Raji (cell line): ENCODE measurements around the gene CHTOP.

ENCODE experiments used
- POLR2A ChIP-seq: IDR thresholded peaks from 2 replicates; pipeline ENCODE4 v1.6.1; 2011; ENCODE audit warnings: low read depth, low read length, control low read depth; ENCODE audit not compliant: insufficient read depth

The CHTOP gene, protein sequence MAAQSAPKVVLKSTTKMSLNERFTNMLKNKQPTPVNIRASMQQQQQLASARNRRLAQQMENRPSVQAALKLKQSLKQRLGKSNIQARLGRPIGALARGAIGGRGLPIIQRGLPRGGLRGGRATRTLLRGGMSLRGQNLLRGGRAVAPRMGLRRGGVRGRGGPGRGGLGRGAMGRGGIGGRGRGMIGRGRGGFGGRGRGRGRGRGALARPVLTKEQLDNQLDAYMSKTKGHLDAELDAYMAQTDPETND

DNA sequence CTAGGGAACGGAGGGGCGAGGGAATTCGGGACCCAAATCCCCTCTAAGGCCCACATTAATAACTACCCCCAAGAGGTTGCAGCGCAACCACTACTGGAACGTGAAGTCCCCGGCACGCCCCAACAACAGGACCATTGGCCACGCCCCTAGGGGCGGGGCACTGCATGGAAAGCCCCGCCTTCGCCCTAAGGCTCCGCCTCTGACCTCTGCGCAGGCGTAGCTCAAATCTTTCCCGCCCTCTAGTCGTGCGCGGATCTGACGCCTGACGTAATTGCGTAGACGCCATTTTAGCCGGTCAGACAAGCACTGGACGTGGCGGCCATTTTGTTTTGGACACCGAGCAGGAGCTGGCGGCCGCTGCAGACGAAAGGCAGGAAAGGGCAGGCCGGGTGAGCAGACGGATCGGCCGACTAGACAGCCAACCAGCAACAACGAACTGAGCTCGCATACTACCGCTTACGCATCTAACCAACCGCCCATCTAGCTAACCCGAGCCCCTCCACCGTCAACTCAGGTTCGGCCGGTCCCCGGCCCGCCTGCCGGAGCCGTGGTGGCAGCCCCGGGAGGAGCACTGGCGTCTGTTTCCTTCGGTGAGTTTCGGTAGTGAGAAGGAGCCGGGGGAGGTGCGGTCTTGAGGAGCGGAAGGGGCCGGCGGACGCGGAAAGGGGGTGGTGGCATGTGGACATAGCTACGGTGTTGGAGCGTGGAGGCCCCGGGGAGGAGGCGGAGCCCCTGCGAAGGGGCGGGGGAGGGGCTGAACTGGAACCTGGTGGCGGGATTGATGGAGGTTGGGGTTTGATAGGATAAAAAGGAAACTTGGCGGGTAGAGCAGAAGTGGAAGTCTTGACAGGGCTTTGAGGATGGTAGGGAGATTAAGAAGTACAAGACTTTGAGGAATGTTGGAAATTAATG, at the start of gene CHTOP:
Gene CHTOP (plus strand): TSS at position 313 of the 912 bp plus-strand sequence. CDS start 2,523 bp downstream, outside the sequence.
- TF ChIP-seq POLR2A, result peak; percentile 95

DNA sequence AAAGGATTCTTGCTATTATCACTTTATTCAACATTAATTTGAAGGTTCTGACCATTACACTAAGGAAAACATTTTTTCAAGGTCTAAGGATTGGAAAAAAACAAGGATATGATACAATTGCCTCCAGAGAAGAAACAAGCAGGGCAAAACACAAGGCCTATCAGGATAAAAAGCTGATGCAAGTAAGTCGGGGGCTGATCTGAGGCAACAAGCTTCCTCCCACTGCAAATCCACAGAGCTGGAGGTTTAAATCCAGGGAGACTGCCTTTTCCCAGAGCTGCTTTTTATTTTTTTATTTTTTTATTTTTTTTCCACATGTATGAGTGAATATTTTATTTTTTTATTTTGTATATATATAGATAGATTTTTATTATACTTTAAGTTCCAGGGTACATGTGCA, 48.9 kb upstream of the CHTOP start:
- TF ChIP-seq POLR2A, result no peak

DNA sequence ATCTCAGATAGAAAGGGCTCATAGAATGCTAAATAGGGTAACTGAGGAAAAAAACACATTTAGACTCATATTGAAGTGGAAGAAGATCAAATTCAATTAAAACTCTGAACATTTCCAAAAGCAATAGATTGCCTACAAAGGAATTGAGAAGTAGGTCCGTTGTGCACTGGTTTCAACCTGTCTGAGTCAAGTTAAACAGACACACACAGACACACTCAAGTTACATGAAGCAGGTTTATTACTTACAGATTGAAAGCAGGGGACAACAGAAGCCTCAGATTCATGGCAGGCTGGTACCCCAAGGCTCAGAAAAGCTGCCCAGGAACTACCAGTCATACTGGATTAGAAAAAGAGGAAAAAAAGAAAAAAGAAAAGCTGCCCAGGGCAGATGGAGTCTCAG, 47.5 kb upstream of the CHTOP start:
- TF ChIP-seq POLR2A, result no peak

DNA sequence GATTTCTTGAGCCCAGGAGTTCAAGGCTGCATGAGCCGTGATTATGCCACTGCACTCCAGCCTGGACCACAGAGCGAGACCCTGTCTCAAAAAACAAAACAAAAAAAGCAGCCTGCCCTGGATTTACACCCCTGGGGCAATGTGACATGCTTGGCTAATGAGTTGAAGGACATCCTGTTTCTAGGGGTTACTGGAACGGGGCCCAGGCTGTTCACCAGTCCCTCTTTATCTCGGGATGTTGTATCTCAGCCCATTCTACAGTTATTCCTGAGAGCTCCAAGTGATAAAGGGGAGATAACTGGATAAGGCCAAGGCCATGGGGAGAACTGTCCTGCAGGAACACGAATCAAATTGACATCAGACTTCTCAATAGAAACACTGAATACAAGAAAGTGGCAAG, 46.6 kb upstream of the CHTOP start:
- no peak for TF ChIP-seq POLR2A

DNA sequence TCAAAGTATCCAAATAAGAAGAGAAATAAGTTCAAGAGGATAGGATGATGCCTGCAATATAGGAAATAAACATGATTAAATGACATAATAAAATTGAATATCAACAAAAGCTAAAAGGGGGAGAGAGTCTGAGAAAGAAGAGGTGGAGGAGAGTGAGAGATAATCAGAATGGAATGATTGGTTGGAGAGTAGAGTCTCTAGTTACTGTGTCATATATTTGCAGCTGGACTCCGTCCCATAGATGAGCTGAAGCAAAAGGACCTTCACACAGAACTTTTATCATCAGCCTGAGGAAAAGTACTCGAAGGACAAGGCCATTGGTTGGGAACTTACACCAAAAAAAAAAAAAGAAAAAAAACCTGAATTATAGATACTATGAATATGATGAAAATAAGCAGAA, 45.4 kb upstream of the CHTOP start:
- TF ChIP-seq POLR2A, result no peak

DNA sequence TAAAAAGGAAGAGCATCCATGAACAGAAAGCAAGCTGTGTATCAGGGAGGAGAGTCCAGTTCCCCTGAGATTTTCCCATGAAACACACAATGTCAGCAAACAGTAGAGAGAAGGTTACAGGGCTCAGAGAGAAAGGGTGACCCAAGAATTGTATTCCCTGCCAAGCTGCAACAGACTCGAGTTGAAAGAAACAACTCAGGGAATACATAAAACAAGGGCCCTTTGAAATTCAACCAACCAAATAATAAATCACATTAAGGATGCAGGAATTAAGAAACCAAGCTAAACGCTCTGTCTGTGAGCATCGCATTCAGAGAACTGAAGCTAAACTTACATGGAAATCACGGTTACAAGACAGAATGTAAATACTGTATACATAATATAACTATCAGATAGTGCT, 41.1 kb upstream of the CHTOP start:
- no peak for TF ChIP-seq POLR2A

DNA sequence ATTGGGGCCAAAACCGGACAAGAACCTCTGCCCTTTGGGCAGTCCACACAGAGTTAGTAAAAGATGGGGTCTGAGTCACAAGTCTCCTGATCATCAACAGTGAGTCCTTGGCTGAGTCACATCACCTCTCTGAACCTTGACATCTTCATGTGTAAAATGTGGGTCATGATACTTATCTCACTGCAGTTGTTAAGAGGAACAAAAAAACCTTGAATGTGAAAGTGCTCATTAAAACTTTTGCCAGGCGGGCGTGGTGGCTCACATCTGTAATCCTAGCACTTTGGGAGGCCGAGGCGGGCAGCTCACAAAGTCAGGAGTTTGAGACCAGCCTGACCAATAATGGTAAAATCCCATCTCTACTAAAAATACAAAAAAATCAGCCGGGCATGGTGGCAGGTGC, 36.7 kb upstream of the CHTOP start:
- TF ChIP-seq POLR2A, result no peak

DNA sequence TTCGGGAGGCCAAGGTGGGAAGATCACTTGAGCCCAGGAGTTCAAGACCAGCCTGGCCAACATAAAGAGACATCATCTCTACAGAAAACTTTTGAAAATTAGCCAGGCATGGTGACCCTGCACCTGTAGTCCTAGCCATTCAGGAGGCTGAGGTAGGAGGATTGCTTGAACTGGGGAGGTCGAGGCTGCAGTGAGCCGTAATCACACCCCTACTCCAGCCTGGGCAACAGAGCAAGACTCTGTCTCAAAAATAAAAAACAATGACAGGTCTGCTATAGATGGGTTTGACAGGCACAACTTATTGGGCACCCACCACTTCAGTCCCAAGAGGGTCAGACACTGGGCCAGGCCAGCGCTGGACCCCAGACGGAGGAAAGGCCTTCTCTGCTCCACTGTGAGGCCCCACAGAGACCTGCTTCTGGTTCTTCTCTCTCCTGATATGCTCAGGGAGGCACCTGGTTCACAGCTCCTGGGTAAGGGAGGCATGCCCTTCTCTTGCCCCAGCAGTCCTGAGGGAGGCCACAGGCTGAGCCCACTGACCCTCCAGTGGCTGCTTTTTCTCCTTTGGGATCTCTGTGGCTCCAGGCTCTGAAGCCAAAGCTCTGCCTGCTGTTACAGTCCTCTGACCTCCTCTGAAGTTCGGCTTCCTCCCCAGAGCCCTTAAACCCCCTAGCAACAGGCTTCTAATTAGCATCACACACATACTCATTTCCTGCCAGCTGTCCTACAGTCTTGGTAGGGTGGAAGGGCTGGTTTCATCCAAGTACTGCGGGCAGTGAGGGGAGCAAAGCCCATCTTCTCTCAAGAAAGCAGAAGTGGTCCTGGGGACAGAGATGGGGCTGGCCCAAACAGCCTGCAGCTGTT, 35.3 kb upstream of the CHTOP start:
- TF ChIP-seq POLR2A, result peak; percentile 61

DNA sequence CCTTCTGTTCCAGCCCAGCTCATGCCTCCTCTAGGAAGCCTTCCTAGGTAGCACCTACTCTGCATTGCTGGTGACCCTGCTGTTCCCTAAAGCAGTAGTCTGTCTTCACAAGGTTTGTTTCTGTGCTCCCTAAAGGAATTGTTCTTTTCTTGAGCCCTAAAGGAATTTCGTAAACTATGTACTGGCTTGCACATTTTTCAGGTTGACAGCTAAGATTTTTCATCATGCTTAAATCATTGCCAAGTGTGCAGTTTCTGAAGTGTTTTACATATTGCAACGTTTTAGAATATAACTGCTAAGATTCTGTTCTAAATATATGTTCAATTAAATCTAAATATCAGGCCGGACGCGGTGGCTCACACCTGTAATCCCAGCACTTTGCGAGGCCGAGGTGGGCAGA, 34.0 kb upstream of the CHTOP start:
- no peak for TF ChIP-seq POLR2A

DNA sequence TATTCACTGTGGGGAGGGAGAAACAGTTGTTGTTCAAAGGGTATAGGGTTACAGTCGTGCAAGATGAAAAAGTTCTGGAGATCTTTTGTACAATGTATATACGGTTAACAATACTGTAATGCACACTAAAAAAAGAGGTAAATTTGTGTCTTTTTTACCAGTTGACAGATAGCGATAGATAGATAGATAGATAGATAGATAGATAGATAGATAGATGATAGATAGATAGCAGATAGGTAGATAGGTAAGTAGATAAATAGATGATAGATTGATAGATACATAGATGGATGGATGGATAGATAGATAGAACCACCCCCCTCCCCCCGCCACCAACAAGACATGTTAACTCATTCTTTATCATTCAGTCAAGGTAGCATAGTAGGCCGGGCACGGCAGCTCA, 31.1 kb upstream of the CHTOP start:
- TF ChIP-seq POLR2A, result no peak

DNA sequence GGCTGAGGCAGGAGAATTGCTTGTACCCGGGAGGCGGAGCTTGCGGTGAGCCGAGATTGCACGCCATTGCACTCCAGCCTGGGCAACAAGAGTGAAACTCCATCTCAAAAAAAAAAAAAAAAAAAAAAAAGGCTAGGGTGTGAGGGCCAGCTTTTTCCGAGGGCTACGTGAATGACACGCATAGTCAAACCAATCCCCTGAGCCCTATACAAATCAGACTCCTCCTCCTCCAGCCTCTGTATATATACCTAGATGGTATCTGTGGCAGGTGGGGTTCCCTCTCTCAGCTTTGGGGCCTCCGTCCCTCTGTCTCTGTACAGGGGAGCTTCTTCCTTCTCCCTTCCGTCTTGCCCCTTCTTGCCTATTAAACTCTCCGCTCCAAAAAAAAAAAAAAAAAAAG, 27.7 kb upstream of the CHTOP start:
- no peak for TF ChIP-seq POLR2A

DNA sequence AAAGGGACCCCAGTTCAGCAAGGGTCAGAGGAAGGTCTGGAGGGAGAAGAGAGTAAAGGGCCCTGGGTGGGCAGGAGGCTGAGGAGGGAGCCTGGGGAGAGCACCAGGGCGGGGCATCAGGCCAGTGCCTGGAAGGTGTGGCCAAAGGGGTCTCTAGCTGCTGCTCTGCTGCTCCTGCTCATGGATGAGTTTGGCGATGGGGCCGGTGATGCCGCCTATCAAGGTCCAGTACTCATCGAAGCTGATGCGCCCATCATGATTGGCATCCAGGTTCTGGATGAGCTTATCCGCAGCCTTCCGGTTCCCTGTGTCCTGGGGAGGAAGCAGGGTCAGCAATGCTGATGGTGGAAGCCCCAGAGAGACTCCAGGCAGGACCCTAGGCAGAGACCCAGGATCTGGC, 26.5 kb upstream of the CHTOP start:
- no peak for TF ChIP-seq POLR2A

DNA sequence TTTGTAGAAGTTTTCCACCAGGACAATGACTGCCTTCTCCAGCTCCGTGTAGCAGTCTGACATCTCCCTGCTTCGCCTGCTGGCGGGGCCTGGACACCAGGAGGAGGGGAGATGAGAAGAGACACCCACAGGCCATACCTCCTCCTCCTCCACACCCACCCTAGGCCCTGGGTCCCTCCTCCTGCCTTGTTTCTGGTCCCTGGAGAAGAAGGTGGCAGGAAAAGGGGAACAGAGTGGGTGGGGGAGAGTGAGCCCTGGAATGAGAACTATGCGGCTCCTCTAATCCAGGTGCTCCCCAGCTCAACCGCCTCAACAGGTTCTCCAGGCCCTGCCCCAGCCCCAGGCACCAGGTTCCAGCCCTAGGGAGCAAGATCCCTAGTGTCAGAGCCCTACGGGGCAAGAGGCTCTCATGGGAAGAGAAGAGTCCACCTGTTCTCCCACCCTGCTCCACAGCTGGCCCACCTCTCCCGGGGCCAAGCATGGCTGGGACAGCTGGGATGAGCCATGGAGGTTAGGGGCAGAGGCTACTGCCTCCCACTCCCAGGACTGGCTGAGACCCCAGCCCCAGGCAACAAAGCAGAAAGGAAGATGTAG, 25.7 kb upstream of the CHTOP start:
- no peak for TF ChIP-seq POLR2A

DNA sequence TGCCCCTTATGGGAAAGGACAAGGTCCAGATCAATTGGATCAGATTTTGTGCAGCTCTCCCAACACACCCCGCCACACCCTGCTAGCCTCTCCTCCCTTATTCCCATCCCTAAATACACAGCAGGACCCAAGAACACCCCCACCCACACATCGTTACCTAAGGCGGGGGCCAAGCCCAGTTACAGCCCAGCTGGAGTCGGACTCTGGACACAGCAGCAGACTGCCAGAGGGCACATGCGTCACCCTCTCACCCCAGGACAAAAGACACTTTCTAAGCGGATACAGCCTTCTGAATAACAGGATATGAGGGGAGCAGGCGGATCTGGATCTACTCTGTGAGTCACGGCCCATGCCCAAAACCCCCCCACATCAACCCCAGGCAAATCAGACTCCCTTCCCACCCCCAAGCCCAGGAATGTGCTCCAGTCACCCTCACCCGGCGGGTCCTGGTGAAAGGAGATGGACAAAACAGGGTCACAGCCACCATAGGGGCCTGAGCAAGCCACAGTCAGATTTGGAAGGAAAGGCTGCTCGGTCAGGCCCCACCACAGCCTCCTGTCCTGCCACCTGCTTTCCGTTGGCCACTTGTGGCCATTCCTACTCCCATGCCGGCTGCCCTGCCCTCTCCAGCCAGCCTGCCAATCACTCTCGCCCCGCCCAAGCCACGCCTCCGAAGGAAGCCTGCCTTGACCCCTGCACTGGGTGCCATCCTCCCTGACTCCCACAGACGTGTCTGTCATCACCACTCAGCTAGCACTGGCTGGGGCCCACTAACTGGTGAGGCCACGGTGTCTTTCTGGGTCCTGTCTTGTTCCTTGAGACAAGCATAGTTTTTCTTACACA, 24.9 kb upstream of the CHTOP start:
- TF ChIP-seq POLR2A, result no peak
